ENCODE measurements around the gene PAK5. TPM values are rescaled to one million over a fixed set of nuclear protein-coding genes. Genes with fewer than 3 reads are reported as not detected.

Gene PAK5
- total and polyA plus RNA-seq, 2 donors (not counting 1 experiment from before 2014, with no cell fraction given) = not detected

- Histone ChIP-seq H3K4me1 (ENCODE audit: control insufficient read depth, extremely low read depth, insufficient read depth, low read length) (no peaks in the 10 kb centered on the region), H3K36me3 (ENCODE audit: control insufficient read depth, insufficient read depth, low read length) (no peaks in the 10 kb centered on the region), H3K27ac (ENCODE audit: insufficient read depth, low read length) (no peak overlapping the region), H3K9me3 (ENCODE audit: control insufficient read depth, insufficient read depth, low read depth, low read length) (no peaks in the 10 kb centered on the region), H4K20me1 (ENCODE audit: control insufficient read depth, extremely low read depth, insufficient read depth, low read length) (no peaks in the 10 kb centered on the region), H2AFZ (ENCODE audit: low read length) (no peak overlapping the region), H3K9ac (ENCODE audit: insufficient read depth, low read length) (no peak overlapping the region), H3K27me3 (ENCODE audit: control insufficient read depth, insufficient read depth, low read length) (no peaks in the 10 kb centered on the region), H3K4me3 (replicated peaks in 1 of 4; ENCODE audit: control extremely low read depth in 1 of 4, insufficient read depth in 1 of 4, low read depth in 3 of 4, low read length in 4 of 4) (no peak overlapping the region), H3K4me2 (ENCODE audit: extremely low read depth, insufficient read depth, low read length) (no peak overlapping the region), H3K79me2 (ENCODE audit: control insufficient read depth, insufficient read depth, low read length) (no peaks in the 10 kb centered on the region)
- TF ChIP-seq CTCF (conservative IDR thresholded peaks at IDR 0.05 in 1 of 2, IDR thresholded peaks at IDR 0.05 in 1 of 2; ENCODE audit: low read depth in 1 of 2, low read length in 2 of 2) = no peak
- TF ChIP-seq EZH2 (IDR thresholded peaks at IDR 0.05; ENCODE audit: low read length, missing control alignments) = no peak
- DNase-seq (ENCODE audit: low read depth in 2 of 2) = no peak
These were observed 286.9 kb downstream of the PAK5 start for GRCh38 chr20:9551808-9552550.

GRCh38 chr20:9550871-9551270 lies 288.0 kb downstream of the PAK5 start:
- H3K27ac ChIP-seq (ENCODE audit: insufficient read depth, low read length) = no peak overlapping the region
- no peak for DNase-seq (ENCODE audit: low read depth in 2 of 2)

GRCh38 chr20:9550283-9550682 lies 288.6 kb downstream of the PAK5 start:
- no peaks in the 10 kb centered on the region for H3K4me1 ChIP-seq (ENCODE audit: control insufficient read depth, extremely low read depth, insufficient read depth, low read length)
- no peak overlapping the region for H3K27ac ChIP-seq (ENCODE audit: insufficient read depth, low read length)
- H3K9me3 ChIP-seq (ENCODE audit: control insufficient read depth, insufficient read depth, low read depth, low read length) = no peaks in the 10 kb centered on the region
- no peak overlapping the region for H3K9ac ChIP-seq (ENCODE audit: insufficient read depth, low read length)
- no peak for TF ChIP-seq CTCF (conservative IDR thresholded peaks at IDR 0.05 in 1 of 2, IDR thresholded peaks at IDR 0.05 in 1 of 2; ENCODE audit: low read depth in 1 of 2, low read length in 2 of 2)
- no peak for TF ChIP-seq EZH2 (IDR thresholded peaks at IDR 0.05; ENCODE audit: low read length, missing control alignments)
- no peak overlapping the region for H2AFZ ChIP-seq (ENCODE audit: low read length)
- no peak overlapping the region for H3K4me3 ChIP-seq (replicated peaks in 1 of 4; ENCODE audit: control extremely low read depth in 1 of 4, insufficient read depth in 1 of 4, low read depth in 3 of 4, low read length in 4 of 4)
- no peaks in the 10 kb centered on the region for H4K20me1 ChIP-seq (ENCODE audit: control insufficient read depth, extremely low read depth, insufficient read depth, low read length)
- no peaks in the 10 kb centered on the region for H3K27me3 ChIP-seq (ENCODE audit: control insufficient read depth, insufficient read depth, low read length)
- H3K79me2 ChIP-seq (ENCODE audit: control insufficient read depth, insufficient read depth, low read length) = no peaks in the 10 kb centered on the region
- DNase-seq (ENCODE audit: low read depth in 2 of 2) = no peak
- no peaks in the 10 kb centered on the region for H3K36me3 ChIP-seq (ENCODE audit: control insufficient read depth, insufficient read depth, low read length)
- H3K4me2 ChIP-seq (ENCODE audit: extremely low read depth, insufficient read depth, low read length) = no peak overlapping the region

More at GRCh38 chr20:9550871-9551270, 288.0 kb downstream of the PAK5 start:
- H3K36me3 ChIP-seq (ENCODE audit: control insufficient read depth, insufficient read depth, low read length) = no peaks in the 10 kb centered on the region
- no peaks in the 10 kb centered on the region for H3K27me3 ChIP-seq (ENCODE audit: control insufficient read depth, insufficient read depth, low read length)
- no peaks in the 10 kb centered on the region for H3K9me3 ChIP-seq (ENCODE audit: control insufficient read depth, insufficient read depth, low read depth, low read length)
- TF ChIP-seq CTCF (conservative IDR thresholded peaks at IDR 0.05 in 1 of 2, IDR thresholded peaks at IDR 0.05 in 1 of 2; ENCODE audit: low read depth in 1 of 2, low read length in 2 of 2) = no peak
- no peak for TF ChIP-seq EZH2 (IDR thresholded peaks at IDR 0.05; ENCODE audit: low read length, missing control alignments)
- no peak overlapping the region for H3K4me3 ChIP-seq (replicated peaks in 1 of 4; ENCODE audit: control extremely low read depth in 1 of 4, insufficient read depth in 1 of 4, low read depth in 3 of 4, low read length in 4 of 4)
- H3K79me2 ChIP-seq (ENCODE audit: control insufficient read depth, insufficient read depth, low read length) = no peaks in the 10 kb centered on the region
- H4K20me1 ChIP-seq (ENCODE audit: control insufficient read depth, extremely low read depth, insufficient read depth, low read length) = no peaks in the 10 kb centered on the region
- H2AFZ ChIP-seq (ENCODE audit: low read length) = no peak overlapping the region
- H3K4me1 ChIP-seq (ENCODE audit: control insufficient read depth, extremely low read depth, insufficient read depth, low read length) = no peaks in the 10 kb centered on the region
- H3K4me2 ChIP-seq (ENCODE audit: extremely low read depth, insufficient read depth, low read length) = no peak overlapping the region
- no peak overlapping the region for H3K9ac ChIP-seq (ENCODE audit: insufficient read depth, low read length)
